Common myeloid progenitor, CD34-positive (primary cell): ENCODE data around the gene MMRN2. TPM values are rescaled to one million over a fixed set of nuclear protein-coding genes. Genes with fewer than 3 reads are reported as not detected.
A peak's percentile ranks its signal among the peaks of the same experiment; 100 is the strongest.
"Not testable (repeated sequence)": the region's sequence is repeated elsewhere in the genome, so short reads cannot be mapped to it uniquely, and the experiment has no call there.

Source experiments
- CTCF ChIA-PET: fragments of 350-600 bp; sonication (Branson Sonifier 250); formaldehyde crosslinking; loops from one replicate; lab custom pipeline; 2021; ENCODE audit warnings: antibody characterized with exemption; lab: Charles Lee
- POLR2A ChIA-PET: fragments of 350-600 bp; sonication (Branson Sonifier 250); formaldehyde crosslinking; loops from one replicate; lab custom pipeline; 2021; ENCODE audit warnings: antibody characterized with exemption; lab: Charles Lee
- DNase-seq, 3 donors: peaks; one replicate each; pipeline versions ENCODE4 v3.0.0 to v3.0.0-alpha.2; 2013
- H3K27ac ChIP-seq, 2 experiments: 1 replicate in 1 of 2; 2 replicates in 1 of 2; pipeline ENCODE4 v1.7.0; 2013; ENCODE audit warnings: inconsistent platforms in 2 of 2, low read length in 2 of 2, mild to moderate bottlenecking in 2 of 2, low read depth in 1 of 2, moderate library complexity in 1 of 2; ENCODE audit not compliant: severe bottlenecking in 2 of 2, insufficient read depth in 1 of 2, poor library complexity in 1 of 2
- H3K27me3 ChIP-seq, 5 experiments: replicated peaks in 2 of 5; 1 replicate in 3 of 5; 2 replicates in 2 of 5; pipeline versions ENCODE4 v1.6.1 to v1.7.0; 2013; ENCODE audit warnings: low read length in 4 of 5, mild to moderate bottlenecking in 2 of 5, moderate library complexity in 2 of 5, inconsistent platforms in 1 of 5; ENCODE audit not compliant: insufficient read depth in 5 of 5, control insufficient read depth in 4 of 5
- H3K36me3 ChIP-seq, 4 experiments: 1 replicate in 2 of 4; 2 replicates in 2 of 4; pipeline versions ENCODE4 v1.6.1 to v1.7.0; 2013; ENCODE audit warnings: low read length in 3 of 4, control low read depth in 1 of 4, mild to moderate bottlenecking in 1 of 4; ENCODE audit not compliant: control insufficient read depth in 4 of 4, insufficient read depth in 4 of 4
- H3K4me1 ChIP-seq, 4 experiments: 1 replicate in 3 of 4; 2 replicates in 1 of 4; pipeline versions ENCODE4 v1.6.1 to v1.7.1; 2013; ENCODE audit warnings: low read length in 3 of 4, mild to moderate bottlenecking in 3 of 4, control low read depth in 1 of 4, inconsistent platforms in 1 of 4, moderate library complexity in 1 of 4; ENCODE audit not compliant: control insufficient read depth in 4 of 4, insufficient read depth in 4 of 4; ENCODE audit errors: control extremely low read depth in 1 of 4
- H3K4me3 ChIP-seq, 7 experiments: 1 replicate in 4 of 7; 2 replicates in 3 of 7; pipeline versions ENCODE4 v1.5.1 to v1.7.0; 2013; ENCODE audit warnings: mild to moderate bottlenecking in 7 of 7, low read length in 6 of 7, moderate library complexity in 6 of 7, inconsistent platforms in 2 of 7, low read depth in 2 of 7, control low read depth in 1 of 7; ENCODE audit not compliant: insufficient read depth in 4 of 7, control insufficient read depth in 1 of 7; ENCODE audit errors: extremely low read depth in 1 of 7
- H3K9me3 ChIP-seq, 5 experiments: 1 replicate in 4 of 5; 2 replicates in 1 of 5; pipeline versions ENCODE4 v1.6.1 to v1.7.1; 2013; ENCODE audit warnings: low read length in 4 of 5, mild to moderate bottlenecking in 2 of 5, inconsistent platforms in 1 of 5, low read depth in 1 of 5, moderate library complexity in 1 of 5; ENCODE audit not compliant: control insufficient read depth in 4 of 5, insufficient read depth in 2 of 5; ENCODE audit errors: control extremely low read depth in 1 of 5
- WGBS: methylation state at CpG from one replicate; pipeline ENCODE4 v1.1.5; 2013; ENCODE audit not compliant: insufficient coverage; 5-methylcytosine and 5-hydroxymethylcytosine counted together
- polyA plus RNA-seq: library from polyadenylated mRNA; unstranded; fragments of 120-200 nt; gene quantifications from one replicate; pipeline ENCODE4 v1.2.1, GENCODE V29; 2013

Gene MMRN2, protein sequence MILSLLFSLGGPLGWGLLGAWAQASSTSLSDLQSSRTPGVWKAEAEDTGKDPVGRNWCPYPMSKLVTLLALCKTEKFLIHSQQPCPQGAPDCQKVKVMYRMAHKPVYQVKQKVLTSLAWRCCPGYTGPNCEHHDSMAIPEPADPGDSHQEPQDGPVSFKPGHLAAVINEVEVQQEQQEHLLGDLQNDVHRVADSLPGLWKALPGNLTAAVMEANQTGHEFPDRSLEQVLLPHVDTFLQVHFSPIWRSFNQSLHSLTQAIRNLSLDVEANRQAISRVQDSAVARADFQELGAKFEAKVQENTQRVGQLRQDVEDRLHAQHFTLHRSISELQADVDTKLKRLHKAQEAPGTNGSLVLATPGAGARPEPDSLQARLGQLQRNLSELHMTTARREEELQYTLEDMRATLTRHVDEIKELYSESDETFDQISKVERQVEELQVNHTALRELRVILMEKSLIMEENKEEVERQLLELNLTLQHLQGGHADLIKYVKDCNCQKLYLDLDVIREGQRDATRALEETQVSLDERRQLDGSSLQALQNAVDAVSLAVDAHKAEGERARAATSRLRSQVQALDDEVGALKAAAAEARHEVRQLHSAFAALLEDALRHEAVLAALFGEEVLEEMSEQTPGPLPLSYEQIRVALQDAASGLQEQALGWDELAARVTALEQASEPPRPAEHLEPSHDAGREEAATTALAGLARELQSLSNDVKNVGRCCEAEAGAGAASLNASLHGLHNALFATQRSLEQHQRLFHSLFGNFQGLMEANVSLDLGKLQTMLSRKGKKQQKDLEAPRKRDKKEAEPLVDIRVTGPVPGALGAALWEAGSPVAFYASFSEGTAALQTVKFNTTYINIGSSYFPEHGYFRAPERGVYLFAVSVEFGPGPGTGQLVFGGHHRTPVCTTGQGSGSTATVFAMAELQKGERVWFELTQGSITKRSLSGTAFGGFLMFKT
- polyA plus RNA-seq, result 0.78 TPM

GRCh38 chr10:86957471-86958115 is at the start of gene MMRN2:
TSS of gene MMRN2 (minus strand) at chr10:86957615. CDS start at chr10:86957541, 74 bp downstream.
- H3K9me3 ChIP-seq, result peaks cover 0 to 7% (median 0%) of the 10 kb centered on the region in 5 experiments
- peaks cover 0 to 28% (median 15%) of the 10 kb centered on the region in 4 experiments for H3K4me1 ChIP-seq
- ChIA-PET CTCF (interaction anchor here (0.9 to 3.2 kb wide), 3 partner anchors 9 to 19 kb away, joined by 3 to 13 read pairs (median 7); no protein-coding TSS in a partner anchor), POLR2A (interaction anchor here (0.7 kb wide), 1 partner anchor 876 kb away, joined by 3 read pairs; no protein-coding TSS in a partner anchor)
- no peak within 1 kb of the TSS for H3K4me3 ChIP-seq
- DNase-seq, result no peak
- H3K27ac ChIP-seq, result no peak within 1 kb of the TSS
- WGBS, result 51% methylated on average over 9 of the region's 9 CpGs
- H3K27me3 ChIP-seq, result peaks cover 0 to 2% (median 0%) of the 10 kb centered on the region in 5 experiments
- no peaks in the 10 kb centered on the region for H3K36me3 ChIP-seq

DNA sequence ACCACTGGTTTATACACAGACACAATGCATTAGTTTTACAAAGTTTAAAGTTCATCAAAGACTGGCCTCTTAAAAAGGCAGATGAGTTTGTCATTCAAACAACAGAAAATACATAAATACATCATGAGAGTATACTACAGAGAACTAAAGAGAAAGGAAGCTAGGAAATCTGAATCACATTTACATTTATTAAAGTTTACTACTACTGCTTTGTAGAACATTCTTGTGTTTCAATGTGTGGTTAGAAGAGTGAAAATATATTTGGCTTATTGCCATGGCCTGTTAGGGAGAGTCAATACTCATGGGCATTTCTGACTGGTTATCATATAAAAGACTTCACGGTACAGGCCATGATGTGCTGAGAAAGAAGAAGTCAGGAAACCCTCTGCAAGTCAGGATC is 49.7 kb upstream of the MMRN2 start:
- H3K27me3 ChIP-seq, POLR2A ChIA-PET, H3K4me3 ChIP-seq, H3K36me3 ChIP-seq, DNase-seq, H3K4me1 ChIP-seq, H3K9me3 ChIP-seq, CTCF ChIA-PET, H3K27ac ChIP-seq: not testable (repeated sequence)
- WGBS, result no CpG with 5 or more reads among the region's 1 CpG

- Histone ChIP-seq H3K4me1 (peaks cover 0 to 2% (median 0%) of the 10 kb centered on the region in 4 experiments), H3K36me3 (no peaks in the 10 kb centered on the region), H3K4me3 (no peak overlapping the region), H3K27ac (no peak overlapping the region), H3K27me3 (no peaks in the 10 kb centered on the region), H3K9me3 (no peaks in the 10 kb centered on the region)
- POLR2A ChIA-PET, result no interaction called here
- DNase-seq, result no peak
- WGBS, result 83% methylated on average over 1 of the region's 3 CpGs
- CTCF ChIA-PET, result no interaction called here
Measured at GRCh38 chr10:87000491-87000890, 43.1 kb upstream of the MMRN2 start.

GRCh38 chr10:86999802-87000403 is 42.5 kb upstream of the MMRN2 start:
- CTCF ChIA-PET, result not testable (repeated sequence)
- WGBS, result 62% methylated on average over 5 of the region's 6 CpGs

DNA sequence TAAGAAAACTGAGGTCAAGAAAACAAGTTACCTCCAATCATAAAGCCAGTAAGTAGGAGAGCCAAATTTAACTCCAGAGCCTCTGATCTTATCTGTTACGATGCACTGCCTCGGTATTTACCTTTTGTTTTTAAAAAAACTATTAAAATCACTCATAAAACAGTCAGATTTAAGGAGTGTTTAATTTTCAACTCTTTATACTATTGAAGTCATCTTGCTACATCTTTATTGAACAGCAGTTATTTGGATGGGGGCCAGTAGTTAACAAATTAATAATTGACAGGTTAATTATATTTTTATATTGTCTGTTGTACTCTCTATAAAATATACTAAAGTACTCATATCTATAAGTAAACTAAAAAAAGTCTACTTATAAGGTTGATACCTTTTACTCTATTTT is 35.5 kb upstream of the MMRN2 start:
- Histone ChIP-seq H3K36me3 (no peaks in the 10 kb centered on the region), H3K27ac (no peak overlapping the region), H3K4me3 (no peak overlapping the region), H3K9me3 (no peaks in the 10 kb centered on the region), H3K27me3 (no peaks in the 10 kb centered on the region), H3K4me1 (no peaks in the 10 kb centered on the region)
- no peak for DNase-seq
- POLR2A ChIA-PET, result no interaction called here
- CTCF ChIA-PET, result no interaction called here
- no CpG with 5 or more reads among the region's 2 CpGs for WGBS

More at GRCh38 chr10:86999802-87000403, 42.5 kb upstream of the MMRN2 start:
- H3K4me3 ChIP-seq, H3K27me3 ChIP-seq, H3K36me3 ChIP-seq, H3K27ac ChIP-seq, H3K4me1 ChIP-seq, H3K9me3 ChIP-seq, POLR2A ChIA-PET: not testable (repeated sequence)
- DNase-seq, result peak in 2 of 3 donors; percentile 26 to 43

DNA sequence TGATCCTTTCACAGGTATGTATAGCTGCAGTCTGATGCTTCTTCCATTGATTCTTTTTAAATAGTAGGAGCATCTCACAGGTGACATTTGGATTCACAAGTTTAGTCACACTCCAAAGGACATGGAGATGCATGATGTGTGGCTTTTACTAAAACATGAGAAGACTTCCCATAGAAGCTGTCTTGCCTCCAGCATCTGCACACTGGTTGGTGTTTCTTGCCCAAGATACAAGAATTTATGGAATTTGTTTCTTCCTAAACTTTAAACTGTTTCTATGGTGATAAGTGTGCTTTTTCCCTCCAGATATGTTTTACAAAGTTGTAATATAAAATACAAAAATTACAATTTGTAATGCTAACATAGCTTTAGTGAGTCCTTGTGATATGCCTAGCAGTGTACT is 35.0 kb upstream of the MMRN2 start:
- no peaks in the 10 kb centered on the region for H3K27me3 ChIP-seq
- POLR2A ChIA-PET, result no interaction called here
- H3K4me1 ChIP-seq, result no peaks in the 10 kb centered on the region
- CTCF ChIA-PET, result no interaction called here
- H3K27ac ChIP-seq, result no peak overlapping the region
- DNase-seq, result no peak
- H3K9me3 ChIP-seq, result no peaks in the 10 kb centered on the region
- H3K4me3 ChIP-seq, result no peak overlapping the region
- H3K36me3 ChIP-seq, result no peaks in the 10 kb centered on the region
